Trophoblast cell (in vitro differentiated cells and primary cell): ENCODE measurements around the gene PTPRN2.

ENCODE experiments used
- DNase-seq, 2 donors: peaks; one replicate each; pipeline ENCODE4 v3.0.0-alpha.2; 2016
- H2AFZ ChIP-seq: 2 replicates; pipeline ENCODE4 v1.6.1; 2013; ENCODE audit warnings: low read length, moderate library complexity, mild to moderate bottlenecking; ENCODE audit not compliant: insufficient read depth, poor library complexity
- H2AK5ac ChIP-seq: 2 replicates; pipeline ENCODE4 v1.6.1; 2013; ENCODE audit warnings: mild to moderate bottlenecking, low read length
- H2BK120ac ChIP-seq: 2 replicates; pipeline ENCODE4 v1.6.1; 2013; ENCODE audit warnings: low read length, mild to moderate bottlenecking, moderate library complexity; ENCODE audit not compliant: insufficient read depth, poor library complexity
- H2BK12ac ChIP-seq: 2 replicates; pipeline ENCODE4 v1.6.1; 2013; ENCODE audit warnings: mild to moderate bottlenecking, low read length, moderate library complexity
- H2BK5ac ChIP-seq: 2 replicates; pipeline ENCODE4 v1.6.1; 2013; ENCODE audit warnings: low read length, low read depth, moderate library complexity, mild to moderate bottlenecking; ENCODE audit not compliant: poor library complexity
- H3K14ac ChIP-seq: 2 replicates; pipeline ENCODE4 v1.6.1; 2013; ENCODE audit warnings: mild to moderate bottlenecking, low read length
- H3K18ac ChIP-seq: 2 replicates; pipeline ENCODE4 v1.6.1; 2013; ENCODE audit warnings: mild to moderate bottlenecking, low read length
- H3K23ac ChIP-seq: 2 replicates; pipeline ENCODE4 v1.6.1; 2013; ENCODE audit warnings: low read length
- H3K27ac ChIP-seq: 2 replicates; pipeline ENCODE4 v1.5.1; 2013; ENCODE audit warnings: low read depth, mild to moderate bottlenecking, inconsistent platforms, low read length, moderate library complexity
- H3K27me3 ChIP-seq: 2 replicates; pipeline ENCODE4 v1.6.1; 2013; ENCODE audit warnings: inconsistent platforms, mild to moderate bottlenecking, low read length, moderate library complexity; ENCODE audit not compliant: insufficient read depth
- H3K36me3 ChIP-seq, 2 experiments: 1 replicate in 1 of 2; 2 replicates in 1 of 2; pipeline ENCODE4 v1.6.1; 2013; ENCODE audit warnings: low read length in 2 of 2, mild to moderate bottlenecking in 2 of 2, moderate library complexity in 1 of 2; ENCODE audit not compliant: insufficient read depth in 2 of 2, control insufficient read depth in 1 of 2
- H3K4ac ChIP-seq: 2 replicates; pipeline ENCODE4 v1.6.1; 2013; ENCODE audit warnings: low read depth, mild to moderate bottlenecking, low read length, moderate library complexity
- H3K4me1 ChIP-seq, 2 experiments: 1 replicate in 1 of 2; 2 replicates in 1 of 2; pipeline ENCODE4 v1.6.1; 2013; ENCODE audit warnings: low read length in 2 of 2, mild to moderate bottlenecking in 2 of 2, moderate library complexity in 1 of 2; ENCODE audit not compliant: insufficient read depth in 2 of 2, control insufficient read depth in 1 of 2
- H3K4me2 ChIP-seq: 2 replicates; pipeline ENCODE4 v1.6.1; 2013; ENCODE audit warnings: inconsistent platforms, mild to moderate bottlenecking, low read length, moderate library complexity
- H3K4me3 ChIP-seq: 2 replicates; pipeline ENCODE4 v1.5.1; 2013; ENCODE audit warnings: mild to moderate bottlenecking, low read depth, low read length, inconsistent platforms
- H3K79me1 ChIP-seq: one replicate; pipeline ENCODE4 v1.6.1; 2013; ENCODE audit warnings: low read length
- H3K79me2 ChIP-seq: 2 replicates; pipeline ENCODE4 v1.6.1; 2013; ENCODE audit warnings: low read length, mild to moderate bottlenecking; ENCODE audit not compliant: control insufficient read depth, insufficient read depth, poor library complexity
- H3K9ac ChIP-seq: 2 replicates; pipeline ENCODE4 v1.6.1; 2013; ENCODE audit warnings: mild to moderate bottlenecking, low read length
- H3K9me3 ChIP-seq: 2 replicates; pipeline ENCODE4 v1.6.1; 2013; ENCODE audit warnings: low read depth, mild to moderate bottlenecking, control low read depth, inconsistent platforms, low read length; ENCODE audit not compliant: insufficient read depth
- H4K12ac ChIP-seq: 2 replicates; pipeline ENCODE4 v1.6.1; 2013; ENCODE audit warnings: low read depth, mild to moderate bottlenecking, low read length, moderate library complexity
- H4K8ac ChIP-seq: 2 replicates; pipeline ENCODE4 v1.6.1; 2013; ENCODE audit warnings: low read depth, mild to moderate bottlenecking, low read length, moderate library complexity
- H4K91ac ChIP-seq: one replicate; pipeline ENCODE4 v1.6.1; 2013; ENCODE audit warnings: low read depth, mild to moderate bottlenecking, low read length, moderate library complexity
- WGBS: extraction: QIAGEN DNeasy Blood & Tissue Kit; methylation state at CpG from one replicate; pipeline ENCODE4 v1.1.7; 2013; ENCODE audit warnings: missing lambda C conversion rate; ENCODE audit not compliant: insufficient read length, insufficient coverage; ENCODE audit errors: extremely low coverage; 5-methylcytosine and 5-hydroxymethylcytosine counted together

PTPRN2 gene

DNA sequence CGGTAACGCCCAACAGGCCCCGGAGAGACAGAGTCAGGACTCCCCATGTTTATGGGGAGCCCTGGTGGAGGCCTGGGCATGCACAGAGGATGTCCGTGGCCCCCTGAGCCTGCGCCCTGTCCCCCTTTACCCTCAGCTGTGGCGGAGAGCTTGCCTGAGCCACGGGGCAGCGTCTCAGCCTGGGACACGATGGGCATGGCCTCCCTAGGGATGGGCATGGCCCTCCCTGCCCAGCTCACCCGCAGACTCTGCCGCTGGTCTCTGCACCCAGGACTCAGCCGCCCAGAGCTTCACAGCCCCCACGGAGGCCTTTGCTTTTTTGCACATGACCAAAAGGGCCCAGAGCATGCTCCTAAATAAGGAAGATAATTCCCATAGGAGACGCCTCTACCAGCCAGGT lies 394.2 kb downstream of the PTPRN2 start:
- no peaks in the 10 kb centered on the region for H3K79me2 ChIP-seq
- no peak overlapping the region for H3K9ac ChIP-seq
- no peak overlapping the region for H2AK5ac ChIP-seq
- H3K4me2 ChIP-seq, result no peak overlapping the region
- H4K91ac ChIP-seq, result no peak overlapping the region
- H3K4ac ChIP-seq, result no peak overlapping the region
- no peak overlapping the region for H3K18ac ChIP-seq
- no peak overlapping the region for H3K4me3 ChIP-seq
- H4K12ac ChIP-seq, result no peak overlapping the region
- H4K8ac ChIP-seq, result no peak overlapping the region
- no peak overlapping the region for H3K14ac ChIP-seq
- no peak overlapping the region for H2AFZ ChIP-seq
- H2BK12ac ChIP-seq, result no peak overlapping the region
- no peak overlapping the region for H2BK5ac ChIP-seq
- no peaks in the 10 kb centered on the region for H3K36me3 ChIP-seq
- H3K9me3 ChIP-seq, result peaks cover 38% of the 10 kb centered on the region
- no peak overlapping the region for H2BK120ac ChIP-seq
- no peak for DNase-seq
- no peak overlapping the region for H3K27ac ChIP-seq
- no peaks in the 10 kb centered on the region for H3K4me1 ChIP-seq
- no peaks in the 10 kb centered on the region for H3K79me1 ChIP-seq
- H3K23ac ChIP-seq, result no peak overlapping the region
- no CpG with 5 or more reads among the region's 14 CpGs for WGBS
- no peaks in the 10 kb centered on the region for H3K27me3 ChIP-seq

DNA sequence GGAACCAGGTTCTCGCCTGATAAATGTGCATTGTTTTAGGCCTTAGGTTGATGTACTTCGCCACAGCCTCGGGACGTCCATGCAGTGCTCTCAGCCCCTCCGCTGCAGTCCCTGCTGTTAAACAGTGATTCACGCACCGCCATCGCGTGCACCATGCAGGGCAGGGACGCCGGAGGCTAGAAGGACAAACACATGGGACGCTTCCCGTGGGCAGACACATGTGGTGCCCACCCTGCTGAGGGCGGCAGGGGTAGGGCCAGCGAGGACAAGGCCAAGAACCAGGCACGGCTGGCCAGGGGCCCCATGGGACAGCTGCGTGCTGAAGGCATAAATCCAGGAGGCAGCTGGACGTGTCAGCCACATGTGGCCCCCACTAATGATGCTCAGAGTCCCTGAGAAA lies 394.7 kb downstream of the PTPRN2 start:
- Histone ChIP-seq H3K4ac (no peak overlapping the region), H2AFZ (no peak overlapping the region), H3K4me3 (no peak overlapping the region), H3K79me1 (no peaks in the 10 kb centered on the region), H4K12ac (no peak overlapping the region), H2AK5ac (no peak overlapping the region), H3K18ac (no peak overlapping the region), H3K27me3 (no peaks in the 10 kb centered on the region), H3K36me3 (no peaks in the 10 kb centered on the region), H4K8ac (no peak overlapping the region), H4K91ac (no peak overlapping the region), H3K14ac (no peak overlapping the region), H3K9me3 (peaks cover 38% of the 10 kb centered on the region), H2BK120ac (no peak overlapping the region), H2BK12ac (no peak overlapping the region), H3K4me2 (no peak overlapping the region), H3K23ac (no peak overlapping the region), H3K9ac (no peak overlapping the region), H3K79me2 (no peaks in the 10 kb centered on the region), H3K4me1 (no peaks in the 10 kb centered on the region), H3K27ac (no peak overlapping the region), H2BK5ac (no peak overlapping the region)
- WGBS, result no CpG with 5 or more reads among the region's 18 CpGs
- DNase-seq, result no peak

GRCh38 chr7:158192184-158192835 lies 395.3 kb downstream of the PTPRN2 start:
- WGBS, result no CpG with 5 or more reads among the region's 28 CpGs
- Histone ChIP-seq H3K18ac (no peak overlapping the region), H3K9ac (no peak overlapping the region), H2AK5ac (no peak overlapping the region), H2BK120ac (no peak overlapping the region), H4K8ac (no peak overlapping the region), H3K4me2 (no peak overlapping the region), H2BK5ac (no peak overlapping the region), H2AFZ (no peak overlapping the region), H3K79me1 (no peaks in the 10 kb centered on the region), H3K23ac (no peak overlapping the region), H4K91ac (no peak overlapping the region), H3K79me2 (no peaks in the 10 kb centered on the region), H3K36me3 (no peaks in the 10 kb centered on the region), H3K4me3 (no peak overlapping the region), H3K4me1 (no peaks in the 10 kb centered on the region), H3K4ac (no peak overlapping the region), H3K14ac (no peak overlapping the region), H3K9me3 (peaks cover 38% of the 10 kb centered on the region), H4K12ac (no peak overlapping the region), H3K27ac (no peak overlapping the region), H2BK12ac (no peak overlapping the region), H3K27me3 (no peaks in the 10 kb centered on the region)
- no peak for DNase-seq

- H2BK5ac ChIP-seq, result no peak overlapping the region
- no peak overlapping the region for H3K14ac ChIP-seq
- H3K23ac ChIP-seq, result no peak overlapping the region
- H3K4me1 ChIP-seq, result no peaks in the 10 kb centered on the region
- no peak overlapping the region for H3K18ac ChIP-seq
- H2BK120ac ChIP-seq, result no peak overlapping the region
- H4K91ac ChIP-seq, result no peak overlapping the region
- H2BK12ac ChIP-seq, result no peak overlapping the region
- WGBS, result no CpG with 5 or more reads among the region's 8 CpGs
- H3K36me3 ChIP-seq, result no peaks in the 10 kb centered on the region
- H3K4me3 ChIP-seq, result no peak overlapping the region
- H2AFZ ChIP-seq, result no peak overlapping the region
- no peak overlapping the region for H2AK5ac ChIP-seq
- peaks cover 38% of the 10 kb centered on the region for H3K9me3 ChIP-seq
- DNase-seq, result no peak
- H3K79me2 ChIP-seq, result no peaks in the 10 kb centered on the region
- no peak overlapping the region for H4K12ac ChIP-seq
- H3K27me3 ChIP-seq, result no peaks in the 10 kb centered on the region
- H3K27ac ChIP-seq, result no peak overlapping the region
- no peak overlapping the region for H4K8ac ChIP-seq
- no peak overlapping the region for H3K4me2 ChIP-seq
- H3K9ac ChIP-seq, result no peak overlapping the region
- H3K79me1 ChIP-seq, result no peaks in the 10 kb centered on the region
- no peak overlapping the region for H3K4ac ChIP-seq
Observed at GRCh38 chr7:158191671-158192070, 396.0 kb downstream of the PTPRN2 start.
